Amniotic stem cell (primary cell): ENCODE data around the gene KCTD17.

Source experiments
- DNase-seq: peaks from one replicate; lab custom pipeline; 2025; lab: John Stamatoyannopoulos, UW

KCTD17 gene

GRCh38 chr22:37105990-37106389 is 54.4 kb downstream of the KCTD17 start:
- no peak for DNase-seq

GRCh38 chr22:37107816-37108621 is 56.5 kb downstream of the KCTD17 start:
- no peak for DNase-seq

GRCh38 chr22:37109242-37109917 is 57.8 kb downstream of the KCTD17 start, which contains the start of gene TMPRSS6:
Gene TMPRSS6, minus strand, starts transcription at chr22:37109713. Its CDS starts 6,296 bp downstream, at chr22:37103417.
- no peak for DNase-seq

GRCh38 chr22:37111156-37111717 is 59.7 kb downstream of the KCTD17 start:
- no peak for DNase-seq

- no peak for DNase-seq
Measured at GRCh38 chr22:37112084-37112728, 60.7 kb downstream of the KCTD17 start.
